Mesenchymal stem cell (in vitro differentiated cells and primary cell): ENCODE measurements around the gene ARID5B.

Experiments used
- DNase-seq: peaks from one replicate; pipeline ENCODE4 v3.0.0-alpha.2; 2013
- H2AFZ ChIP-seq: one replicate; pipeline ENCODE4 v1.6.1; 2013; ENCODE audit warnings: low read depth, mild to moderate bottlenecking, control low read depth, inconsistent platforms, low read length, moderate library complexity
- H2AK5ac ChIP-seq: 2 replicates; pipeline ENCODE4 v1.6.1; 2013; ENCODE audit warnings: low read length, moderate library complexity, mild to moderate bottlenecking, inconsistent platforms; ENCODE audit not compliant: severe bottlenecking
- H2BK120ac ChIP-seq: one replicate; pipeline ENCODE4 v1.6.1; 2013; ENCODE audit warnings: low read depth, mild to moderate bottlenecking, inconsistent platforms, low read length, moderate library complexity
- H2BK12ac ChIP-seq, 2 experiments: one replicate each; pipeline ENCODE4 v1.6.1; 2013; ENCODE audit warnings: inconsistent platforms in 2 of 2, low read length in 2 of 2, mild to moderate bottlenecking in 2 of 2, moderate library complexity in 2 of 2, control low read depth in 1 of 2
- H2BK15ac ChIP-seq: one replicate; pipeline ENCODE4 v1.6.1; 2013; ENCODE audit warnings: mild to moderate bottlenecking, low read depth, inconsistent platforms; ENCODE audit not compliant: poor library complexity, severe bottlenecking
- H2BK5ac ChIP-seq: 2 replicates; pipeline ENCODE4 v1.6.1; 2013; ENCODE audit warnings: low read depth, mild to moderate bottlenecking, low read length, control low read depth, inconsistent platforms; ENCODE audit not compliant: poor library complexity, severe bottlenecking
- H3K14ac ChIP-seq, 2 experiments: one replicate each; pipeline ENCODE4 v1.6.1; 2013; ENCODE audit warnings: inconsistent platforms in 2 of 2, low read length in 2 of 2, control low read depth in 1 of 2, mild to moderate bottlenecking in 1 of 2, moderate library complexity in 1 of 2
- H3K18ac ChIP-seq, 2 experiments: one replicate each; pipeline ENCODE4 v1.6.1; 2013; ENCODE audit warnings: inconsistent platforms in 2 of 2, low read length in 2 of 2, control low read depth in 1 of 2, low read depth in 1 of 2, mild to moderate bottlenecking in 1 of 2
- H3K23ac ChIP-seq, 2 experiments: one replicate each; pipeline ENCODE4 v1.6.1; 2013; ENCODE audit warnings: inconsistent platforms in 2 of 2, low read length in 2 of 2, mild to moderate bottlenecking in 2 of 2, moderate library complexity in 2 of 2, control low read depth in 1 of 2
- H3K27ac ChIP-seq: 2 replicates; pipeline ENCODE4 v1.5.1; 2013; ENCODE audit warnings: mild to moderate bottlenecking, moderate library complexity, low read length, control low read depth, inconsistent platforms; ENCODE audit not compliant: poor library complexity, severe bottlenecking
- H3K27me3 ChIP-seq, 2 experiments: 2 replicates each; pipeline versions ENCODE4 v1.6.1 to v1.7.0; 2013; ENCODE audit warnings: low read length in 2 of 2, mild to moderate bottlenecking in 2 of 2, moderate library complexity in 2 of 2, control low read depth in 1 of 2, inconsistent platforms in 1 of 2; ENCODE audit not compliant: control insufficient read depth in 1 of 2, insufficient read depth in 1 of 2
- H3K36me3 ChIP-seq, 2 experiments: 2 replicates each; pipeline versions ENCODE4 v1.6.1 to v1.7.0; 2013; ENCODE audit warnings: low read length in 2 of 2, control low read depth in 1 of 2, inconsistent platforms in 1 of 2, low read depth in 1 of 2, mild to moderate bottlenecking in 1 of 2; ENCODE audit not compliant: insufficient read depth in 2 of 2, control insufficient read depth in 1 of 2
- H3K4ac ChIP-seq, 2 experiments: one replicate each; pipeline ENCODE4 v1.6.1; 2013; ENCODE audit warnings: inconsistent platforms in 2 of 2, low read length in 2 of 2, mild to moderate bottlenecking in 2 of 2, moderate library complexity in 2 of 2, control low read depth in 1 of 2, low read depth in 1 of 2
- H3K4me1 ChIP-seq: 2 replicates; pipeline ENCODE4 v1.6.1; 2013; ENCODE audit warnings: low read depth, low read length, control low read depth; ENCODE audit not compliant: control insufficient read depth, insufficient read depth
- H3K4me2 ChIP-seq: 2 replicates; pipeline ENCODE4 v1.6.1; 2013; ENCODE audit warnings: low read length, mild to moderate bottlenecking, inconsistent platforms; ENCODE audit not compliant: poor library complexity, severe bottlenecking
- H3K4me3 ChIP-seq, 2 experiments: 2 replicates each; pipeline versions ENCODE4 v1.5.1 to v1.7.0; 2013; ENCODE audit warnings: low read length in 2 of 2, mild to moderate bottlenecking in 2 of 2, control low read depth in 1 of 2, low read depth in 1 of 2; ENCODE audit not compliant: insufficient read depth in 1 of 2
- H3K79me1 ChIP-seq: replicated peaks from 2 replicates; pipeline ENCODE4 v1.6.1; 2013; ENCODE audit warnings: mild to moderate bottlenecking, control low read depth, low read length, inconsistent platforms; ENCODE audit not compliant: poor library complexity, severe bottlenecking
- H3K9ac ChIP-seq: 2 replicates; pipeline ENCODE4 v1.7.0; 2013; ENCODE audit warnings: mild to moderate bottlenecking, low read length, moderate library complexity
- H3K9me3 ChIP-seq: 2 replicates; pipeline ENCODE4 v1.7.0; 2013; ENCODE audit warnings: mild to moderate bottlenecking, low read length; ENCODE audit not compliant: control insufficient read depth
- H4K8ac ChIP-seq: one replicate; pipeline ENCODE4 v1.6.1; 2013; ENCODE audit warnings: inconsistent platforms, mild to moderate bottlenecking, low read length, moderate library complexity
- H4K91ac ChIP-seq: one replicate; pipeline ENCODE4 v1.6.1; 2013; ENCODE audit warnings: mild to moderate bottlenecking, low read length, inconsistent platforms
- WGBS: methylation state at CpG from one replicate; pipeline ENCODE4 v1.1.7; 2013; ENCODE audit warnings: mixed read lengths; 5-methylcytosine and 5-hydroxymethylcytosine counted together

The ARID5B gene

DNA sequence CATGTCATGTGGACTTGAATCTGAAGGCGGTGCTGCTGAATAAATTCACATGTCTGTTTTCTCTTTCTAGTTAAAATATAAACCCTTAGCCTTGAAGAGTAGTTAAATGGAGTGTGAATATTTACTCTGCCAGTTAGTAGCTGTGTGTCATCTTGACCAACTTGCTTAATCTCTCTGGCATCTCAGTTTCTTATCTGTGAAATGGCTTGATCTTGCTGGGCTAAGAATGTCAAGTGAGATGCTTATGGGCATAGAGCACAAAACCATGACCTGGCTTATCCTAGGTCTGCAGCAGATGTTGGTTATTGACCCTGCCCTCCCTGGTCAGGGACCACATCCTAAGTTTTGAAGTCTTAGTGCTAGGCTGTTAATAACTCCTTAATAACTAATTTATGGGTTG lies 16.6 kb downstream of the ARID5B start:
- Histone ChIP-seq H3K79me1 (peaks cover 23% of the 10 kb centered on the region), H2AFZ (no peak overlapping the region), H2BK12ac (no peak overlapping the region), H4K8ac (no peak overlapping the region), H3K4me1 (peaks cover 10% of the 10 kb centered on the region), H3K4me3 (no peak overlapping the region), H2BK15ac (no peak overlapping the region), H3K4me2 (no peak overlapping the region), H3K4ac (no peak overlapping the region), H3K27me3 (no peaks in the 10 kb centered on the region), H3K18ac (no peak overlapping the region), H3K9ac (no peak overlapping the region), H2BK120ac (no peak overlapping the region), H3K27ac (peak overlapping the region; percentile 60), H3K36me3 (peaks cover 13 to 30% of the 10 kb centered on the region in 2 experiments), H3K23ac (no peak overlapping the region), H2AK5ac (peak overlapping the region; percentile 93), H3K9me3 (no peaks in the 10 kb centered on the region), H2BK5ac (no peak overlapping the region), H4K91ac (no peak overlapping the region), H3K14ac (no peak overlapping the region)
- no CpG with 5 or more reads among the region's 1 CpG for WGBS
- no peak for DNase-seq

DNA sequence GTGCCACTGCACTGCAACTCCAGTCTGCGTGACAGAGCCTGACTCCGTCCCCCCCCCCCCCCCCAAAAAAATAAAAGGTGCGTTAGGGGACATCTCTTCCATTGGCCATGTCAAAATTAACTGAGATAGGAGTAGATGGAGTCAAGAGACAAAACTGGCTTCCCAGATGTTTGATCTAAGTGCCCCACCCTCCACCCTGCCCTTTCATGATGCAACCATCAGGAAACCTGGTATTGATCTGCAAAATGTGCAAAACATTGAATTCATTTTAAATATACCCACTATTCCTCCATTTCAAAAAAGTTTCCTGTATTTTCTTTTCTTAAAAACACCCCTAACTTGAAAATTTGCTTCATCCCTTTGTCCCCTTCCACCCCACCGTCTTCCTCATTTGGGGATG lies 17.5 kb downstream of the ARID5B start:
- H2BK12ac ChIP-seq: no peak overlapping the region
- H3K4me1 ChIP-seq: peaks cover 14% of the 10 kb centered on the region
- no peak overlapping the region for H2BK120ac ChIP-seq
- H3K9ac ChIP-seq: no peak overlapping the region
- H3K4me3 ChIP-seq: no peak overlapping the region
- H4K8ac ChIP-seq: no peak overlapping the region
- H3K79me1 ChIP-seq: peaks cover 26% of the 10 kb centered on the region
- H4K91ac ChIP-seq: no peak overlapping the region
- no peaks in the 10 kb centered on the region for H3K27me3 ChIP-seq
- DNase-seq: no peak
- no peak overlapping the region for H2BK15ac ChIP-seq
- H2AFZ ChIP-seq: no peak overlapping the region
- H3K23ac ChIP-seq: no peak overlapping the region
- H3K14ac ChIP-seq: no peak overlapping the region
- peak overlapping the region; percentile 79 for H3K27ac ChIP-seq
- H3K18ac ChIP-seq: no peak overlapping the region
- WGBS: 96% methylated on average over 4 of the region's 4 CpGs
- H2BK5ac ChIP-seq: no peak overlapping the region
- peak overlapping the region; percentile 85 for H2AK5ac ChIP-seq
- no peak overlapping the region for H3K4ac ChIP-seq
- peaks cover 13 to 29% of the 10 kb centered on the region in 2 experiments for H3K36me3 ChIP-seq
- no peaks in the 10 kb centered on the region for H3K9me3 ChIP-seq
- H3K4me2 ChIP-seq: no peak overlapping the region

DNA sequence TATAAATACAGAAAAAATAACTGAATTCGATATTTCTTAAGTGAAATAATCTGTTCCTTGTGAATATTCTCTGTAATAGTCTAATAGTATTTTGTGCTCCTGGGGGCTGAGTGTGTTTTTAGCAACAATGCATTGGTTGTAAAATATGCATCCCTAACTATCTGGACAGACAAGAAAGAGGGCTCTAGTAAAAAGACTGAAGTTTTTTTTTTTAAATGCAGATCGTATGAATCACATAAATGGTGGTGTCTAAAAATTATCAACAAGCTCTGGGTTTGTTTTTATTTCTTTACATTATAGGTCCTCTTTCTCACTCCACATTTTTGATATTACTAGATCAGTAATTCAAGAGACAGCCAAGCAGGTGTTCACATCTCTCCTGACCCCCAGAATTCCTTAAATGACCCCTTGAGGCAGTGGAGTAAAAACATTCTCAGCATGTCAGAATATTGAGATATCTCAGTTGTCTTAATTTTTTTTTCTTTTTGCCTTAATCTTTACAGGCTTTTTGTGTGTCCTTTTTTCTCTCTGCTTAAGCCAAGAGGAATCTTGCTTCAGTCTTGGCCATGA lies 18.2 kb downstream of the ARID5B start:
- H4K8ac ChIP-seq: no peak overlapping the region
- H3K9ac ChIP-seq: peak overlapping the region; percentile 5
- no peak overlapping the region for H3K4ac ChIP-seq
- no peak overlapping the region for H4K91ac ChIP-seq
- DNase-seq: no peak
- no peak overlapping the region for H2BK5ac ChIP-seq
- H3K27ac ChIP-seq: peak overlapping the region; percentile 79
- no peak overlapping the region for H3K23ac ChIP-seq
- no peak overlapping the region for H3K14ac ChIP-seq
- H3K4me1 ChIP-seq: peaks cover 16% of the 10 kb centered on the region
- H3K36me3 ChIP-seq: peaks cover 14 to 21% of the 10 kb centered on the region in 2 experiments
- no peak overlapping the region for H2AK5ac ChIP-seq
- H3K18ac ChIP-seq: no peak overlapping the region
- WGBS: no CpG with 5 or more reads among the region's 2 CpGs
- no peak overlapping the region for H2BK15ac ChIP-seq
- no peaks in the 10 kb centered on the region for H3K27me3 ChIP-seq
- no peaks in the 10 kb centered on the region for H3K9me3 ChIP-seq
- no peak overlapping the region for H3K4me3 ChIP-seq
- H3K4me2 ChIP-seq: no peak overlapping the region
- H2BK120ac ChIP-seq: no peak overlapping the region
- H3K79me1 ChIP-seq: peaks cover 27% of the 10 kb centered on the region
- H2AFZ ChIP-seq: no peak overlapping the region
- H2BK12ac ChIP-seq: no peak overlapping the region

DNA sequence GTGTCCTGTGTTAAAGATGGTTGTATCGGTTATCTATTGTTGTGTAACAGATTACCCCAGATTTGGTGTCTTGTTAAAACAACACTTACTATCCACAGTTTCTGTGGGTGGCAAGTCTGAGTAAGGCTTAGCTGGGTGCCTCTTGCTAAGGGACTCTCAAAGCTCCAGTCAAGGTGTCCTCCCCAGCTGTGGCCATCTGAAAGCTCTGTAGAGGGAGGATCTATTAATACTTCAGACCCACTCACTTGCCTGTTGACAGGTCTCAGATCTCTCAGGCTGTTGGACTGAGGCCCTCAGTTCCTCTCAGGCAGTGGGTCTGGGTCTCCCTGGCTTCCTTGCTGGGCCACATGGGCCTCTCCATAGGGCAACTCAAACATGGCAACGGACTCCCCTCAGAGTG lies 19.6 kb downstream of the ARID5B start:
- H2AK5ac ChIP-seq: peak overlapping the region; percentile 3

More for the DNA sequence above, 19.6 kb downstream of the ARID5B start:
- no peak overlapping the region for H3K9ac ChIP-seq
- H3K18ac ChIP-seq: no peak overlapping the region
- H2BK120ac ChIP-seq: no peak overlapping the region
- no peak overlapping the region for H2BK5ac ChIP-seq
- H3K36me3 ChIP-seq: peaks cover 7 to 18% of the 10 kb centered on the region in 2 experiments
- no peak overlapping the region for H2BK12ac ChIP-seq
- H3K23ac ChIP-seq: no peak overlapping the region
- no peak for DNase-seq
- no peaks in the 10 kb centered on the region for H3K27me3 ChIP-seq
- H3K4me3 ChIP-seq: no peak overlapping the region
- H3K4me2 ChIP-seq: no peak overlapping the region
- peaks cover 21% of the 10 kb centered on the region for H3K79me1 ChIP-seq
- H4K91ac ChIP-seq: no peak overlapping the region
- no peak overlapping the region for H4K8ac ChIP-seq
- peaks cover 16% of the 10 kb centered on the region for H3K4me1 ChIP-seq
- H3K4ac ChIP-seq: no peak overlapping the region
- no peak overlapping the region for H3K27ac ChIP-seq
- H2AFZ ChIP-seq: no peak overlapping the region
- H2BK15ac ChIP-seq: no peak overlapping the region
- no peak overlapping the region for H3K14ac ChIP-seq
- no peaks in the 10 kb centered on the region for H3K9me3 ChIP-seq
- 100% methylated on average over 1 of the region's 2 CpGs for WGBS
